Calu3 (cell line): ENCODE data around the gene GNB1. TPM values are rescaled to one million over a fixed set of nuclear protein-coding genes. Genes with fewer than 3 reads are reported as not detected.

Experiments used
- BruUV-seq: library from RNA; stranded (reverse); fragments of 400-500 nt; replicated peaks from 2 replicates; lab custom pipeline; 2021; lab: Mats Ljungman, UMichigan
- CTCF ChIA-PET: fragments of 300-600 bp; sonication (Branson Sonifier 250); formaldehyde crosslinking; loops from one replicate; lab custom pipeline; 2022; ENCODE audit warnings: antibody characterized with exemption; lab: Charles Lee
- DNase-seq: peaks from one replicate; pipeline ENCODE4 v3.0.0; 2022
- H3K27ac Mint-ChIP-seq: one replicate; pipeline ENCODE4 v1.8.0; 2022; ENCODE audit warnings: mixed read lengths; ENCODE audit not compliant: unreplicated experiment
- H3K27me3 Mint-ChIP-seq: one replicate; pipeline ENCODE4 v1.8.0; 2022; ENCODE audit warnings: mixed read lengths; ENCODE audit not compliant: unreplicated experiment
- H3K36me3 Mint-ChIP-seq: one replicate; pipeline ENCODE4 v1.8.0; 2022; ENCODE audit warnings: mild to moderate bottlenecking, moderate library complexity, mixed read lengths; ENCODE audit not compliant: insufficient read depth, unreplicated experiment
- H3K4me1 Mint-ChIP-seq: one replicate; pipeline ENCODE4 v1.8.0; 2022; ENCODE audit warnings: mild to moderate bottlenecking, low read depth, mixed read lengths; ENCODE audit not compliant: unreplicated experiment
- H3K4me3 Mint-ChIP-seq: one replicate; pipeline ENCODE4 v1.8.0; 2022; ENCODE audit warnings: mild to moderate bottlenecking, low read depth, moderate library complexity, mixed read lengths; ENCODE audit not compliant: unreplicated experiment
- H3K9me3 Mint-ChIP-seq: one replicate; pipeline ENCODE4 v1.8.0; 2022; ENCODE audit warnings: low read depth, mixed read lengths; ENCODE audit not compliant: unreplicated experiment
- CTCF ChIP-seq: fragments of 200-600 bp; IDR thresholded peaks from one replicate; pipeline ENCODE4 v1.8.0; 2022; ENCODE audit warnings: antibody characterized with exemption; ENCODE audit not compliant: unreplicated experiment
- intact Hi-C: fragments of 100-400 bp; cut with micrococcal nuclease; formaldehyde crosslinking; loops from one replicate; pipeline ENCODE4 v1.10.0; 2022; ENCODE audit not compliant: unreplicated experiment
- total RNA-seq: library from RNA; stranded (reverse); gene quantifications from 2 replicates; pipeline ENCODE4 v1.2.3, GENCODE V29; 2022

GNB1 gene
- total RNA-seq, 1 experiment from 2014 or later = 252 TPM

- no peak overlapping the region for H3K27ac Mint-ChIP-seq
- no peaks in the 10 kb centered on the region for H3K9me3 Mint-ChIP-seq
- H3K4me1 Mint-ChIP-seq = no peaks in the 10 kb centered on the region
- H3K4me3 Mint-ChIP-seq = no peak overlapping the region
- BruUV-seq = no TSS peak
- peaks cover 52% of the 10 kb centered on the region for H3K36me3 Mint-ChIP-seq
- no peak for TF ChIP-seq CTCF
- DNase-seq = no peak
- CTCF ChIA-PET = no interaction called here
- intact Hi-C loops = no loop called here
- no peaks in the 10 kb centered on the region for H3K27me3 Mint-ChIP-seq
These were observed 91.2 kb downstream of the GNB1 start for GRCh38 chr1:1799716-1800115.

- intact Hi-C loops = no loop called here
- CTCF ChIA-PET = no interaction called here
- Mint-ChIP-seq H3K4me3 (no peak overlapping the region), H3K27me3 (no peaks in the 10 kb centered on the region), H3K9me3 (no peaks in the 10 kb centered on the region), H3K36me3 (peaks cover 50% of the 10 kb centered on the region), H3K27ac (no peak overlapping the region), H3K4me1 (no peaks in the 10 kb centered on the region)
- TF ChIP-seq CTCF = no peak
- no peak for DNase-seq
- no TSS peak for BruUV-seq
These were observed 93.1 kb downstream of the GNB1 start for GRCh38 chr1:1797731-1798341.

GRCh38 chr1:1796466-1796865 is 94.4 kb downstream of the GNB1 start:
- H3K27me3 Mint-ChIP-seq = no peaks in the 10 kb centered on the region
- H3K4me3 Mint-ChIP-seq = no peak overlapping the region
- intact Hi-C loops = no loop called here
- BruUV-seq = no TSS peak
- TF ChIP-seq CTCF = no peak
- no peak overlapping the region for H3K27ac Mint-ChIP-seq
- CTCF ChIA-PET = no interaction called here
- H3K36me3 Mint-ChIP-seq = peaks cover 52% of the 10 kb centered on the region
- H3K9me3 Mint-ChIP-seq = no peaks in the 10 kb centered on the region
- no peak for DNase-seq
- H3K4me1 Mint-ChIP-seq = no peaks in the 10 kb centered on the region

- no peaks in the 10 kb centered on the region for H3K4me1 Mint-ChIP-seq
- H3K27me3 Mint-ChIP-seq = no peaks in the 10 kb centered on the region
These were observed 95.9 kb downstream of the GNB1 start for GRCh38 chr1:1794999-1795398.

More at GRCh38 chr1:1794999-1795398, 95.9 kb downstream of the GNB1 start:
- CTCF ChIA-PET = no interaction called here
- intact Hi-C loops = no loop called here
- no peaks in the 10 kb centered on the region for H3K9me3 Mint-ChIP-seq
- H3K27ac Mint-ChIP-seq = no peak overlapping the region
- no peak overlapping the region for H3K4me3 Mint-ChIP-seq
- no TSS peak for BruUV-seq
- no peak for TF ChIP-seq CTCF
- H3K36me3 Mint-ChIP-seq = peaks cover 55% of the 10 kb centered on the region
- DNase-seq = no peak
